ENCODE results near the gene MYRF.
A peak's percentile ranks its signal among the peaks of the same experiment; 100 is the strongest.

The MYRF gene

GRCh38 chr11:61799665-61800284 lies 47.3 kb downstream of the MYRF start:
- no peak for DNase-seq

GRCh38 chr11:61800331-61801281 lies 48.2 kb downstream of the MYRF start:
- DNase-seq: no peak

- DNase-seq: no peak
These were observed 50.2 kb downstream of the MYRF start for GRCh38 chr11:61802605-61803004.

GRCh38 chr11:61803889-61804647 lies 51.6 kb downstream of the MYRF start:
- DNase-seq: no peak

- DNase-seq: no peak
These were observed 52.7 kb downstream of the MYRF start for GRCh38 chr11:61805146-61805545.

- no peak for DNase-seq
These were observed 54.3 kb downstream of the MYRF start for GRCh38 chr11:61806785-61807184.

GRCh38 chr11:61810671-61811175 lies 58.3 kb downstream of the MYRF start:
- DNase-seq: no peak

GRCh38 chr11:61811831-61812230 lies 59.4 kb downstream of the MYRF start:
- no peak for DNase-seq

- DNase-seq: no peak
These were observed 60.4 kb downstream of the MYRF start for GRCh38 chr11:61812736-61813411.

GRCh38 chr11:61814247-61814957 lies 62.0 kb downstream of the MYRF start:
- no peak for DNase-seq

GRCh38 chr11:61814958-61815789 lies 62.7 kb downstream of the MYRF start:
- DNase-seq: peak; percentile 49

GRCh38 chr11:61815790-61816735 lies 63.6 kb downstream of the MYRF start:
- peak; percentile 49 for DNase-seq

- peak; percentile 68 for DNase-seq
These were observed 64.5 kb downstream of the MYRF start, which contains the start of gene FADS1 for GRCh38 chr11:61816736-61817455. Gene FADS1 (minus strand): TSS chr11:61817003. CDS start chr11:61816929, 74 bp downstream.

GRCh38 chr11:61817471-61818202 lies 65.2 kb downstream of the MYRF start:
- DNase-seq: no peak

GRCh38 chr11:61820174-61820573 lies 67.7 kb downstream of the MYRF start:
- DNase-seq: no peak

- DNase-seq: no peak
These were observed 74.6 kb downstream of the MYRF start for GRCh38 chr11:61826930-61827570.

- peak; percentile 78 for DNase-seq
These were observed 75.3 kb downstream of the MYRF start, which contains the start of gene FADS2 for GRCh38 chr11:61827571-61828378. Gene FADS2 (plus strand): TSS chr11:61828300. CDS start chr11:61828391, 91 bp downstream.

Measured in NCI-H1048 (cell line).